Glomerular visceral epithelial cell (primary cell): ENCODE results near the gene FGF18.
"Not testable (repeated sequence)": the region's sequence is repeated elsewhere in the genome, so short reads cannot be mapped to it uniquely, and the experiment has no call there.

Experiments
- DNase-seq: peaks from one replicate; pipeline ENCODE4 v3.0.0-alpha.2; 2016; ENCODE audit errors: extremely low spot score

FGF18 gene

DNA sequence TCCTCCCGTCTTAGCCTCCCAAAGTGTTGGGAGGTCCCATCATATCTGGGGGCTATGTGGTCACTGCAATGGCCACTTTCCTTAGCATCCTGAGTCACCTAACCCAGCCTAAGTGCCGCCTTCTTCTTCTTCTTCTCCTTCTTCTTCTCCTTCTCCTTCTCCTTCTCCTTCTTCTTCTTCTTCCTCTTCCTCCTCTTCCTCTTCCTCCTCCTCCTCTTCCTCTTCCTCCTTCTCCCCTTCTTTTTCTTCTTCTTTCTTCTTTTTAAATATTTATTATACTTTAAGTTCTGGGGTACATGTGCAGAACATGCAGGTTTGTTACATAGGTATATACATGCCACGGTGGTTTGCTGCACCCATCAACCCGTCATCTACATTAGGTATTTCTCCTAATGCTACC is 78.0 kb downstream of the FGF18 start:
- DNase-seq = not testable (repeated sequence)

DNA sequence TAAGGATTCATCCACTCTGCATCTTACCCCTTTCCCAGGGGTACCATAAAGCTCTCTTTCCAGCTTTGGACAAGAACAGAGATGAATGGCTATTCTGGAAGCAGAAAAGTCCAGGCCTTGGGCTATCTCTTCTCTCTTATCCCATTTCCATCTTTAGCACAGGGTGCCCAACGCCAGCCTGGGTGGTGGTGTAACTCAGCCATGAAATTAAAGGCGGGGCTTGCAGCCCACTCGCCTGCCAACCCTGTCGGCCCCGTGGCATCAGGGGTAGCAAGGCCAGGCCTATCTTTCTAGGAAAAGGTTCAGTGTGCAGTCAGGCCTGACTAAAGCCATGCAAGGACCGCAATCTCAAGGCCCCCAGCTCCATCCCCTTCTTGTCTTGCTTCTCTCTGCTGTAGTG is 78.7 kb downstream of the FGF18 start:
- DNase-seq = no peak

DNA sequence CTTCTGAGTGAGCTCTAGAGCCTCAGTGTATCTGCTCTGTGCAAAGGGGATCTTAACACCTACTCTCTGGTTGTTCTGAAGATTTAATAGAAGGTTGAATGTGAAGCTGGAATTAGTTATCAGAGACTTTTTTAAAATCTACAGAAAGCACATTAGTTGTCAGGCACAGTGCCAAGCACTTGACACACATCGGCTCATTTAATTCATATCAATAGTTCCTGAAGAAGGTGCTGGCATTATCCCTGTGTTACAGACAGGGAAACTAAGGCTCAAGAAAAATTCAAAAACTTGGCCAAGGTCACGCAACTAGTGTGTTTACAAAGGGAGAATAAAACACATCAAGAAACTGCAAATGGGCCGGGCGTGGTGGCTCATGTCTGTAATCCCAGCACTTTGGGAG is 80.2 kb downstream of the FGF18 start:
- no peak for DNase-seq

DNA sequence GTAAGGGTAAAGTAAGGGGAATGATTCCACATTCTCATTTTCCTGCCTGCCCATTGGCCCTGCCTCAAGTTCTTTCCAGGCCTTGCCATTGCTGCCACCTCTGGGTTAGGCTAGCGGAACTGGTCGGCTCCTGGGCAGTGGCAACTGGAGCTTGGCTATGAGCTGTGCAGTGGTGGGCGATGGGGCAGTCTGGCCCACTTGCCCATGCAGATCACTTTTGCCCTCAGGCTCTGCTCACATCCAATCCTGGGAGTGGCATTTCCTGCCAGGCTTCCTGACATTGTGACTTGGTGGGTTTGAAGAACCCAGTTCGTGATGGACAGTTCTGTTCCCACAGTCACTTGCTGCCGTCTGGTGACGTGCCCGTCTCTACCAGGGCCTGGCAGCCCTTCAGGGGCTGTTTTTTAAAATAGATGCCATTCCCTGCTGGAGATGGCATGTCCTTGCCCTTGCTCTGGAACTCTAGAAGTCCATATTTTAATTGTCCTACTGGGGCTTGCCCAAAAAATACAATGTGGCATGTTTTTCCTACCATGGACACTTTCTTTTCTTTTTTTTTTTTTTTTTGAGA is 86.1 kb downstream of the FGF18 start:
- DNase-seq = no peak

DNA sequence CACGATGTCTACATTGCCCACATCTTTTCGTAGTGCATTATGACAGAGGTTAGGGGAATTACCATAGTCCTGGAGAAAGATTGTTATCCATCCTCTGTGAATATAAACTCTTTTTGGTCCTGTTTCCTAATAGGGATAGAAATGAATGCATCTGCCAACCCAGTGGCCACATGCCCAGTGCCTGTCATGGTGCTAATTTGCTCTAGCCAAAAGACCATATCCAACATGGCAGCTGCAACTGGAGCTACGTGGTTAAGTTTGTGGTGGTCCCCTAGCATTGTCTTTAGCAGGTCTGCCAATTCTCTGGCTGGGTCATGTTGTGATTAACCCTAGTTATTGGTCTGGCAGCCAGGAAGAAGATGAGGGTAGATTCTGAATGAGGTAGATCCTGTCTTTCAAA is 87.5 kb downstream of the FGF18 start:
- no peak for DNase-seq
